Lung (tissue), 12 donors: ENCODE measurements around the gene TMEM37. TPM values are rescaled to one million over a fixed set of nuclear protein-coding genes. Genes with fewer than 3 reads are reported as not detected.

ENCODE experiments used
- ATAC-seq: fragments of 200-7000 bp; cut with Tn5 transposase; one replicate; pipeline ENCODE4 v1.9.1; 2020; ENCODE audit warnings: moderate number of reproducible peaks; ENCODE audit not compliant: insufficient read depth, low FRiP score
- DNase-seq, 3 donors: peaks; one replicate each; pipeline ENCODE4 v3.0.0-alpha.2; 2013 to 2017
- H3K27ac ChIP-seq, 2 donors: one replicate each; pipeline ENCODE4 v1.5.1; 2013; ENCODE audit warnings: mild to moderate bottlenecking in 2 of 2, moderate library complexity in 2 of 2, control low read depth in 1 of 2, inconsistent platforms in 1 of 2, low read depth in 1 of 2, low read length in 1 of 2
- H3K27me3 ChIP-seq, 3 donors: one replicate each; pipeline ENCODE4 v1.5.1; 2013; ENCODE audit warnings: low read length in 2 of 3; ENCODE audit not compliant: control insufficient read depth in 3 of 3, insufficient read depth in 3 of 3
- H3K36me3 ChIP-seq, 4 donors: one replicate each; pipeline ENCODE4 v1.5.1; 2013; ENCODE audit warnings: low read length in 4 of 4, mild to moderate bottlenecking in 1 of 4, moderate library complexity in 1 of 4; ENCODE audit not compliant: control insufficient read depth in 4 of 4, insufficient read depth in 4 of 4
- H3K4me1 ChIP-seq, 5 donors: one replicate each; pipeline ENCODE4 v1.5.1; 2013; ENCODE audit warnings: low read length in 5 of 5, mild to moderate bottlenecking in 2 of 5, moderate library complexity in 1 of 5; ENCODE audit not compliant: control insufficient read depth in 5 of 5, insufficient read depth in 5 of 5
- H3K4me3 ChIP-seq: one replicate; pipeline ENCODE4 v1.5.1; 2013; ENCODE audit warnings: mild to moderate bottlenecking, control low read depth, moderate library complexity
- H3K9ac ChIP-seq, 2 donors: one replicate each; pipeline ENCODE4 v1.5.1; 2013; ENCODE audit warnings: low read length in 2 of 2, control low read depth in 1 of 2; ENCODE audit not compliant: insufficient read depth in 1 of 2
- H3K9me3 ChIP-seq, 4 donors: one replicate each; pipeline ENCODE4 v1.5.1; 2013; ENCODE audit warnings: low read length in 3 of 4, mild to moderate bottlenecking in 1 of 4, moderate library complexity in 1 of 4; ENCODE audit not compliant: control insufficient read depth in 4 of 4, insufficient read depth in 3 of 4
- WGBS, 2 donors: extraction: QIAGEN DNeasy Blood & Tissue Kit; methylation state at CpG; one replicate each; pipeline ENCODE4 v1.1.7; 2013; 5-methylcytosine and 5-hydroxymethylcytosine counted together
- polyA plus RNA-seq, 2 donors: library from polyadenylated mRNA; stranded (reverse); fragments of 200-250 nt; gene quantifications; one replicate each; pipeline ENCODE4 v1.2.1, GENCODE V29; 2013
- total RNA-seq, 2 donors: library from RNA; depleted of rRNA in 1 of 2; stranded (reverse); fragments of >200 nt in 1 of 2; gene quantifications; one replicate each; pipeline ENCODE4 v1.2.1, GENCODE V29; 2014 to 2021
- TF ChIP-seq, protein P1 (sequence below): IDR thresholded peaks from 2 replicates; pipeline ENCODE4 v1.5.1; 2012; ENCODE audit warnings: mild to moderate bottlenecking; ENCODE audit errors: control extremely low read depth, extremely low read depth
- donor health status: control.
- donor health status: control.
- donor health status: Bipolar disorder and iron deficiency.
- donor health status: healthy.
- donor health status: DM: yes; HTN: yes; CAD: no.

Gene TMEM37
- total and polyA plus RNA-seq, 4 donors = 9.9 to 14.3 (median 12.1) TPM

DNA sequence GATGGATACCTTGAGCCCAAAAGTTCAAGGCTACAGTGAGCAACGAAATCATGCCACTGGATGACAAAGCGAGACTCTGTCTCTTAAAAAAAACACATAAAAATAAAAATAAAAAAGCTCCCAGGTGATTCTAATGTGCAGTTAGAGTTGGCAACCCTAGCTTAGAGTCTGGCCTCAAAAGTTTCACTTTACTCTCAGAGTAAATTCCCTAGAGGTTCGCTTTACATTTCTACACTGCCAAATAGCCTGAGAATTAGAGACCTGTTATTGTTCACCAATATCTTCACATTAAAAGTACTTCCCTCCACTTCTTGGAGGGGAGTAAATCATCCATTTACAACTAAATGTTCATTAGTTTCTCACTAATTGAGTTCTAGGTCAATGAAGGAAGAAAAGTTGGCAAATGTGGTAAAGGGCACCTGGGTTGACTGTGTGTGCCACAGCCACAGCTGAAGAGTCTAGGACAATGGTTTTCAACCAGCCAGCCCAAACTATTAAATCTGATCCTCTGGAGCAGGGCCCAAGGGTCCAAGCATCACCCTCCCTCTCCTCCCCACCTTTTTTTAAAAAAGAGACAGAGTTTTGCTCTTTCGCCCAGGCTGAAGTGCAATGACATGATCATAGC, 15.2 kb upstream of the TMEM37 start:
- no peaks in the 10 kb centered on the region for H3K4me1 ChIP-seq
- H3K9me3 ChIP-seq = peaks cover 0 to 6% (median 2%) of the 10 kb centered on the region in 4 donors
- no peaks in the 10 kb centered on the region for H3K36me3 ChIP-seq
- DNase-seq (no peak), ATAC-seq (no peak)
- 82 to 94% methylated on average over 4 of the region's 4 CpGs for WGBS, 2 donors
- no peak overlapping the region for H3K4me3 ChIP-seq
- H3K27ac ChIP-seq = no peak overlapping the region
- no peak overlapping the region for H3K9ac ChIP-seq
- H3K27me3 ChIP-seq = no peaks in the 10 kb centered on the region
- TF ChIP-seq, protein P1, sequence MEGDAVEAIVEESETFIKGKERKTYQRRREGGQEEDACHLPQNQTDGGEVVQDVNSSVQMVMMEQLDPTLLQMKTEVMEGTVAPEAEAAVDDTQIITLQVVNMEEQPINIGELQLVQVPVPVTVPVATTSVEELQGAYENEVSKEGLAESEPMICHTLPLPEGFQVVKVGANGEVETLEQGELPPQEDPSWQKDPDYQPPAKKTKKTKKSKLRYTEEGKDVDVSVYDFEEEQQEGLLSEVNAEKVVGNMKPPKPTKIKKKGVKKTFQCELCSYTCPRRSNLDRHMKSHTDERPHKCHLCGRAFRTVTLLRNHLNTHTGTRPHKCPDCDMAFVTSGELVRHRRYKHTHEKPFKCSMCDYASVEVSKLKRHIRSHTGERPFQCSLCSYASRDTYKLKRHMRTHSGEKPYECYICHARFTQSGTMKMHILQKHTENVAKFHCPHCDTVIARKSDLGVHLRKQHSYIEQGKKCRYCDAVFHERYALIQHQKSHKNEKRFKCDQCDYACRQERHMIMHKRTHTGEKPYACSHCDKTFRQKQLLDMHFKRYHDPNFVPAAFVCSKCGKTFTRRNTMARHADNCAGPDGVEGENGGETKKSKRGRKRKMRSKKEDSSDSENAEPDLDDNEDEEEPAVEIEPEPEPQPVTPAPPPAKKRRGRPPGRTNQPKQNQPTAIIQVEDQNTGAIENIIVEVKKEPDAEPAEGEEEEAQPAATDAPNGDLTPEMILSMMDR = no peak

DNA sequence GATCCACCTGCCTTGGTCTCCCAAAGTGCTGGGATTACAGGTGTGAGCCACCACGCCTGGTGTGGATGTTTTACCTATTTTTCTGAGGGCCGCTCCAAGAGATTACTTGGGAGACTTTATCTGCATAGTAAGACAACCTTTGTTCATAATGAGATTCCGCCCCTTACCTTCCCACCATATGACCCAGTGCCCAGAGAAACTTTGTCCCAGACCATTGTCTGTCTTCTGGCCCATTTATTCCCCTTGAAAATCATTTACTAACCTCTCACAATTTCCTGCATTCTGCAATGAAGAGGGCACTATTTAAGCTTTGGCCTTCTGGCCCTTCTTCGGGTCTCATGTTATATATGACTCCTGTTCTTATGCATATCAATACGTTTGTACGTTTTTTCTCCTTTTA, 13.7 kb upstream of the TMEM37 start:
- WGBS, 2 donors = 93 to 98% methylated on average over 6 of the region's 6 CpGs
- ATAC-seq (no peak), DNase-seq (no peak)
- peaks cover 0 to 6% (median 2%) of the 10 kb centered on the region in 4 donors for H3K9me3 ChIP-seq
- no peak overlapping the region for H3K9ac ChIP-seq
- H3K4me1 ChIP-seq = peaks cover 0 to 5% (median 0%) of the 10 kb centered on the region in 5 donors
- H3K27ac ChIP-seq = no peak overlapping the region
- H3K27me3 ChIP-seq = no peaks in the 10 kb centered on the region
- TF ChIP-seq, protein P1 = no peak
- H3K4me3 ChIP-seq = no peak overlapping the region
- H3K36me3 ChIP-seq = no peaks in the 10 kb centered on the region

DNA sequence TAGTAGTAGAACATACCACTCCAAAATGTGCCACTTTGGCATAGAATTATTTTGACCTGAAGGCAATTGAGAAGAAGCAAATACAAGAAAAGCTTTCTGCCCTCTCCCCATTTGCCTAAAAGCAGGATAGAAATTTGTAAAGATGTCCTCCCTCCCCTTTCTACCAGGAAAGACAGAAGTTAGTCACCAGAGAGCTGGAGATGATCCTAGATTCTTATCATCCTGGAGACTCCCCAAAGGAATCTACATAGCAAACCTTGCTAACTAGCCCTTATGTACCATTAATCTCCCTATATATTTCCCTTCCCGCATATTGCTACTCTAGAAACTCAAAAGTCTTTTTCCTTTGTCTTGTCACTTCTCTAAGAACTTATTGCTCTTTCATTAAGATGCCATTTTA, 12.6 kb upstream of the TMEM37 start:
- peak overlapping the region in 1 of 2 donors; percentile 1 for H3K9ac ChIP-seq
- H3K9me3 ChIP-seq = peaks cover 0 to 6% (median 2%) of the 10 kb centered on the region in 4 donors
- WGBS, 2 donors = 96 to 97% methylated on average over 1 of the region's 1 CpG
- DNase-seq (no peak), ATAC-seq (no peak)
- no peaks in the 10 kb centered on the region for H3K36me3 ChIP-seq
- peaks cover 0 to 6% (median 0%) of the 10 kb centered on the region in 5 donors for H3K4me1 ChIP-seq
- H3K27ac ChIP-seq = no peak overlapping the region
- H3K4me3 ChIP-seq = no peak overlapping the region
- TF ChIP-seq, protein P1 = no peak
- no peaks in the 10 kb centered on the region for H3K27me3 ChIP-seq
